ENCODE results near the gene FMNL2. TPM values are rescaled to one million over a fixed set of nuclear protein-coding genes. Genes with fewer than 3 reads are reported as not detected.
A peak's percentile ranks its signal among the peaks of the same experiment; 100 is the strongest.
"Not testable (repeated sequence)": the region's sequence is repeated elsewhere in the genome, so short reads cannot be mapped to it uniquely, and the experiment has no call there.

FMNL2 gene
- polyA plus RNA-seq, 4 donors = 7.0 to 23.3 (median 8.7) TPM

DNA sequence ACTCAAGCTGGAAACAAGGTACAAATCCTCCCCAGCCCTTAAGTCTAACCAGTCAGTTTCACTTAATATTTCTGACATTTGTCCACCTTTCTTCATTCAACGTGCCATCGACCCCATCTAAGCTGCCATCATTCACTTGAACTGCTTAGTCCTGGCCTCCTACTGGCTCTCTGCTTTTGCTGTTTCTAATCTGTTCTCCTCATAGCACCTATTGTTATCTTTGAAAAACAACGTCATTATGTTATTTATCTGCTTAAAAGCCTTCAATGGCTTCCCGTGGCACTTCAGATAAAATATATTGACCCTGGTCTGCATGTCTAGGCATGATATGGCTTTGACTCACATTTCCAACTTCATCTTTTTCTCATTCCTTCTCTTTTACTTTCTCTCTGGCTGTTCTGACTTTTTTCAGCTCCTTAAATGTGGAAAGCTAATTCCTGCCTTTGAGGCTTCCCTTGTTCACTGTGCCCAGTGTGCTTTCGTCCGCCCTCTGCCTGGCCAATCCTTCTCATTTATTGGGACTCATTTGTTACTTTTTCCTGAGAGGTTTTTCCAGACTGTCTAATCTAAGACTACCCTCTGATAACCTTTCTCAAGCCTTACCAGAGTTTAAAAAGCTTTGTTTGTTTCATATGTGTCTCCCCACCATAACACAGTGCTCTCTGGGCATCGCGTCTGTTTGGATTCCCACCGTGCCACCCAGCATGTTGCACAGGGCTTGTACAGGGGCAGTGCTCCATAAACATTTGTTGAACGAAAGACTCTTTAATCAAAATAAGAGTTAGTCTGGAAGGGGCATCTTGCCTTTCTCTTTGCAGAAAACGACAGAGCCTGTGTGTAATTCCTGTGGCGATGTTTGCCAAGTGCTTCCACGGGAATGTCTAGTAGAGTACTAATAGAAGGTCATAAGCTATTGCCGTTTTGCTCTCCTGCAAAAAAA, 183.9 kb downstream of the FMNL2 start:
- 64 to 67% (median 65%) methylated on average over 14 of the region's 14 CpGs for WGBS, 3 donors
- no peak for FAIRE-seq

GRCh38 chr2:152519581-152519952, 184.6 kb downstream of the FMNL2 start:
- H3K4me1 ChIP-seq (ENCODE audit: control insufficient read depth in 3 of 3, insufficient read depth in 2 of 3, low read depth in 1 of 3, low read length in 2 of 3) = peaks cover 2 to 12% (median 6%) of the 10 kb centered on the region in 3 donors
- WGBS, 3 donors = 12 to 41% (median 16%) methylated on average over 2 of the region's 2 CpGs
- FAIRE-seq = no peak

More for the DNA sequence above, 183.9 kb downstream of the FMNL2 start:
- no peaks in the 10 kb centered on the region for H3K9me3 ChIP-seq (ENCODE audit: control insufficient read depth in 2 of 2, insufficient read depth in 1 of 2, low read depth in 1 of 2, low read length in 1 of 2)
- H3K27me3 ChIP-seq (ENCODE audit: control insufficient read depth in 3 of 3, insufficient read depth in 3 of 3, low read length in 3 of 3) = no peaks in the 10 kb centered on the region
- no peaks in the 10 kb centered on the region for H3K36me3 ChIP-seq (ENCODE audit: control insufficient read depth in 3 of 3, insufficient read depth in 2 of 3, low read depth in 1 of 3, low read length in 3 of 3)
- DNase-seq = peak in 1 of 2 donors; percentile 13
- no peak overlapping the region for H3K4me3 ChIP-seq (ENCODE audit: low read depth in 1 of 3, low read length in 3 of 3)
- H3K4me1 ChIP-seq (ENCODE audit: control insufficient read depth in 3 of 3, insufficient read depth in 2 of 3, low read depth in 1 of 3, low read length in 2 of 3) = peaks cover 2 to 12% (median 6%) of the 10 kb centered on the region in 3 donors
- H3K27ac ChIP-seq (ENCODE audit: low read depth in 1 of 3, low read length in 2 of 3) = no peak overlapping the region

DNA sequence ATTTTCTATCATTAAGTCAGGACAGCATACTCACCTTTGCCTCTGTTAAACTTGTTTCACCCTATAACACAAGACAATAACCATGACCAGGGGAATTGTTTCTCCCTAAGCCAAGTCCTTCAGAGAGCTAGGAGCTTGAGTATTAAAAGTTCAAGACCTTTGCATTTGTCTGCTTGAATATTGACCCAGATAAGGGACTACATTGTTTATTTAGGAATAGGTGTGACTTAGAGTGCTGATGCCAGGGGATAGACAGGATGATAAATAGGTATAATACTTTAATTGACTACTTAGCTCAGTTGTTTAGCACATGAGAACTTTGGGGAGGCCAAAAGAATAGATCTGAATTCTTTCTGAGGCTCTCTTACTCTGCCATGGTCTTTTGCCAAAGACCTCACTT, 185.8 kb downstream of the FMNL2 start:
- no peak for FAIRE-seq
- H3K4me3 ChIP-seq (ENCODE audit: low read depth in 1 of 3, low read length in 3 of 3) = no peak overlapping the region
- no peaks in the 10 kb centered on the region for H3K27me3 ChIP-seq (ENCODE audit: control insufficient read depth in 3 of 3, insufficient read depth in 3 of 3, low read length in 3 of 3)
- DNase-seq = peak; percentile 9 to 58
- H3K36me3 ChIP-seq (ENCODE audit: control insufficient read depth in 3 of 3, insufficient read depth in 2 of 3, low read depth in 1 of 3, low read length in 3 of 3) = no peaks in the 10 kb centered on the region
- no peak overlapping the region for H3K27ac ChIP-seq (ENCODE audit: low read depth in 1 of 3, low read length in 2 of 3)
- no peaks in the 10 kb centered on the region for H3K9me3 ChIP-seq (ENCODE audit: control insufficient read depth in 2 of 2, insufficient read depth in 1 of 2, low read depth in 1 of 2, low read length in 1 of 2)
- peaks cover 2 to 21% (median 12%) of the 10 kb centered on the region in 3 donors for H3K4me1 ChIP-seq (ENCODE audit: control insufficient read depth in 3 of 3, insufficient read depth in 2 of 3, low read depth in 1 of 3, low read length in 2 of 3)

More at GRCh38 chr2:152519581-152519952, 184.6 kb downstream of the FMNL2 start:
- no peak overlapping the region for H3K4me3 ChIP-seq (ENCODE audit: low read depth in 1 of 3, low read length in 3 of 3)
- no peaks in the 10 kb centered on the region for H3K27me3 ChIP-seq (ENCODE audit: control insufficient read depth in 3 of 3, insufficient read depth in 3 of 3, low read length in 3 of 3)
- DNase-seq = no peak
- no peak overlapping the region for H3K27ac ChIP-seq (ENCODE audit: low read depth in 1 of 3, low read length in 2 of 3)
- no peaks in the 10 kb centered on the region for H3K9me3 ChIP-seq (ENCODE audit: control insufficient read depth in 2 of 2, insufficient read depth in 1 of 2, low read depth in 1 of 2, low read length in 1 of 2)
- no peaks in the 10 kb centered on the region for H3K36me3 ChIP-seq (ENCODE audit: control insufficient read depth in 3 of 3, insufficient read depth in 2 of 3, low read depth in 1 of 3, low read length in 3 of 3)

GRCh38 chr2:152522446-152522845, 187.5 kb downstream of the FMNL2 start:
- WGBS, 3 donors = 60 to 80% (median 65%) methylated on average over 3 of the region's 3 CpGs
- not testable (repeated sequence) for H3K9me3 ChIP-seq (ENCODE audit: control insufficient read depth in 2 of 2, insufficient read depth in 1 of 2, low read depth in 1 of 2, low read length in 1 of 2); FAIRE-seq; H3K4me3 ChIP-seq (ENCODE audit: low read depth in 1 of 3, low read length in 3 of 3); H3K27me3 ChIP-seq (ENCODE audit: control insufficient read depth in 3 of 3, insufficient read depth in 3 of 3, low read length in 3 of 3); H3K36me3 ChIP-seq (ENCODE audit: control insufficient read depth in 3 of 3, insufficient read depth in 2 of 3, low read depth in 1 of 3, low read length in 3 of 3); DNase-seq; H3K27ac ChIP-seq (ENCODE audit: low read depth in 1 of 3, low read length in 2 of 3)
- H3K4me1 ChIP-seq (ENCODE audit: control insufficient read depth in 3 of 3, insufficient read depth in 2 of 3, low read depth in 1 of 3, low read length in 2 of 3) = peaks cover 4 to 21% (median 14%) of the 10 kb centered on the region in 3 donors

GRCh38 chr2:152523091-152523490, 188.1 kb downstream of the FMNL2 start:
- Histone ChIP-seq H3K4me3 (ENCODE audit: low read depth in 1 of 3, low read length in 3 of 3) (no peak overlapping the region), H3K9me3 (ENCODE audit: control insufficient read depth in 2 of 2, insufficient read depth in 1 of 2, low read depth in 1 of 2, low read length in 1 of 2) (no peaks in the 10 kb centered on the region), H3K27me3 (ENCODE audit: control insufficient read depth in 3 of 3, insufficient read depth in 3 of 3, low read length in 3 of 3) (no peaks in the 10 kb centered on the region), H3K4me1 (ENCODE audit: control insufficient read depth in 3 of 3, insufficient read depth in 2 of 3, low read depth in 1 of 3, low read length in 2 of 3) (peaks cover 2 to 15% (median 14%) of the 10 kb centered on the region in 3 donors), H3K27ac (ENCODE audit: low read depth in 1 of 3, low read length in 2 of 3) (no peak overlapping the region), H3K36me3 (ENCODE audit: control insufficient read depth in 3 of 3, insufficient read depth in 2 of 3, low read depth in 1 of 3, low read length in 3 of 3) (no peaks in the 10 kb centered on the region)
- DNase-seq (no peak), FAIRE-seq (no peak)

GRCh38 chr2:152525277-152525838, 190.4 kb downstream of the FMNL2 start:
- FAIRE-seq (no peak), DNase-seq (peak; percentile 48 to 86)
- Histone ChIP-seq H3K27ac (ENCODE audit: low read depth in 1 of 3, low read length in 2 of 3) (peak overlapping the region in 1 of 3 donors; percentile 24), H3K4me1 (ENCODE audit: control insufficient read depth in 3 of 3, insufficient read depth in 2 of 3, low read depth in 1 of 3, low read length in 2 of 3) (peaks cover 2 to 14% (median 8%) of the 10 kb centered on the region in 3 donors), H3K27me3 (ENCODE audit: control insufficient read depth in 3 of 3, insufficient read depth in 3 of 3, low read length in 3 of 3) (no peaks in the 10 kb centered on the region), H3K36me3 (ENCODE audit: control insufficient read depth in 3 of 3, insufficient read depth in 2 of 3, low read depth in 1 of 3, low read length in 3 of 3) (no peaks in the 10 kb centered on the region), H3K4me3 (ENCODE audit: low read depth in 1 of 3, low read length in 3 of 3) (no peak overlapping the region), H3K9me3 (ENCODE audit: control insufficient read depth in 2 of 2, insufficient read depth in 1 of 2, low read depth in 1 of 2, low read length in 1 of 2) (no peaks in the 10 kb centered on the region)
- WGBS, 3 donors = 22 to 60% (median 30%) methylated on average over 6 of the region's 6 CpGs

DNA sequence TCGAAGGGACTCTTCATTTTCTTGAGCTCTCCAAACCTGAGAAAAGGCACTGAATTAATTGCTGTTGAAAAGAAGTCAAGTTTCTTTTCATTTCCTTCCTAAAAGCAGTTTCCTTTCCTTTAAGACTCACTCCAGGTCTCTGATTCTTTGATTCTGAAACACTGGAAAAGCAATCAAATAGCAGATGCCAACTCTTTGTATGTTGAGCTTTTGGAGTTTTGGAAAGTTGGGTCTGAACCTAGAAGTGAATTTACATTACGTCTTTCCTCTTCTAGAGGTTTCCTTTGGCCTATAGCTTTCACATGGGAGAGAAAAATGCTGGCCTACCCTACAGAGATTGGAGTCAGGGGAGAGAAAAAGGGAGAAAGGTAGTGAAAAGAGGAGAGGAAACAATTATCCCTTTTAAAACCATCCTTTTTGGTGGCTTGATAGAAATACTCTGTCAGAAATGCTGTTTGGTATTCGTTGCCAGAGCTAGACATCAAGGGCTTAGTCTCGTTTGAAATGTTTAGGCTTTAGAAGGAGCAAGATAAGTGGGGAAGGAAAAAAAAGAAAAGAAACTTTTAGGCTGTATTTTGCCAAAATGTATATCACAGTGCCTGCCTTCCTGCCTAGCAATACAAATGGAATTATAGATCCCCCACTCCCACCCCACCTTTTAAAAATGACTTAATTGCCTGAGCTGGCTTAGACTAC, 194.6 kb downstream of the FMNL2 start:
- FAIRE-seq (no peak), DNase-seq (no peak)
- Histone ChIP-seq H3K4me3 (ENCODE audit: low read depth in 1 of 3, low read length in 3 of 3) (no peak overlapping the region), H3K36me3 (ENCODE audit: control insufficient read depth in 3 of 3, insufficient read depth in 2 of 3, low read depth in 1 of 3, low read length in 3 of 3) (no peaks in the 10 kb centered on the region), H3K27me3 (ENCODE audit: control insufficient read depth in 3 of 3, insufficient read depth in 3 of 3, low read length in 3 of 3) (no peaks in the 10 kb centered on the region), H3K4me1 (ENCODE audit: control insufficient read depth in 3 of 3, insufficient read depth in 2 of 3, low read depth in 1 of 3, low read length in 2 of 3) (peaks cover 2 to 8% (median 7%) of the 10 kb centered on the region in 3 donors), H3K9me3 (ENCODE audit: control insufficient read depth in 2 of 2, insufficient read depth in 1 of 2, low read depth in 1 of 2, low read length in 1 of 2) (no peaks in the 10 kb centered on the region), H3K27ac (ENCODE audit: low read depth in 1 of 3, low read length in 2 of 3) (no peak overlapping the region)
- WGBS, 3 donors = 73 to 87% (median 78%) methylated on average over 4 of the region's 4 CpGs

- H3K27ac ChIP-seq (ENCODE audit: low read depth in 1 of 3, low read length in 2 of 3) = no peak overlapping the region
- no peaks in the 10 kb centered on the region for H3K27me3 ChIP-seq (ENCODE audit: control insufficient read depth in 3 of 3, insufficient read depth in 3 of 3, low read length in 3 of 3)
- DNase-seq (no peak), FAIRE-seq (no peak)
- no peak overlapping the region for H3K4me3 ChIP-seq (ENCODE audit: low read depth in 1 of 3, low read length in 3 of 3)
- H3K36me3 ChIP-seq (ENCODE audit: control insufficient read depth in 3 of 3, insufficient read depth in 2 of 3, low read depth in 1 of 3, low read length in 3 of 3) = no peaks in the 10 kb centered on the region
- no peaks in the 10 kb centered on the region for H3K4me1 ChIP-seq (ENCODE audit: control insufficient read depth in 3 of 3, insufficient read depth in 2 of 3, low read depth in 1 of 3, low read length in 2 of 3)
- H3K9me3 ChIP-seq (ENCODE audit: control insufficient read depth in 2 of 2, insufficient read depth in 1 of 2, low read depth in 1 of 2, low read length in 1 of 2) = no peaks in the 10 kb centered on the region
- WGBS, 3 donors = 61 to 81% (median 68%) methylated on average over 3 of the region's 3 CpGs
Measured at GRCh38 chr2:152532241-152532640, 197.3 kb downstream of the FMNL2 start.
